ENCODE data around the gene CADM4.

The CADM4 gene

DNA sequence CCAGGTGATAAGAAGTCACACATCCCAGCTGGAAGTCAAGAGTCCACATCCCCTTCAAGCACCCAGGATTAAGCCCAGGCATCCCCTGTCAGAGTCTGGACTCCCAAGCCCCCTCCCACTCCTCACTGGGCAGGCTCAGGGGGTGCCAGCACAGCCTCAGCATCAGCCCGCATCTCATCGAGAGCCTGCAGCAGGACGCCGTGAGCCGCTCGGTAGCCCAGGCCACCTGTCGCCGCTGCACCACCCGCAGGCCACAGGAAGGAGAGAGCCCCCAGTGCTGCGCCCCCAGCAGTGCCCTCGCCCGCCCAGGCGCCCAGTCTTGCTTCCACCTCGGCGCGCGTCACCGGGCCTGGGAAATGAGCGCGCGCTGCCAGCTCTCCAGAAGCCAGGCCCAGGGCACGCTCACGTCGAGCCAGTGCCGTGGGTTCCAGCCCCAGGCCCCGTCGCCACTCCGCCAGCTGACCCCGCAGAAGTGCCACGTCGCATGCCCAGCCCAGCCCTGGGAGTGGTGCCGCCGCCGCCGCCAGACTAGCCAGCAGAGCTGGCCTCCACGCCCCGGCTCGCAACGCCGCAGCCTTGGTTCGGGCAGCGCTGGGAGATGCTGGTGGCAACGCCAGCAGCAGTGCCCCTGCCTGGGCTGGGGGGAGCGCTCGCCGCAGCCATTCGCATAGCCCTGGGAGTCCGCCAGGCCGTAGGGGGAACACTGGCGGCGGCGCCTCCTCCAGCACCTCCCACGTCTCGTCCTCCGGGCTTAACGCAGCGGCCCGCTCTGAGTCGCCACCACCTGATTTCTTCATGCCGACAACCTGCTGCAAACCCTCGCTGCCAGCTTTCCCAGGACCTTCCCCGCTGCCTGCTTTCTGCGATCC is 47.5 kb downstream of the CADM4 start:
- TF ChIP-seq TEAD4 (IDR thresholded peaks at IDR 0.05) = no peak
- no peak for TF ChIP-seq USF1 (IDR thresholded peaks at IDR 0.05)
- no peak for TF ChIP-seq MAX (IDR thresholded peaks at IDR 0.05)
- TF ChIP-seq CEBPB (IDR thresholded peaks at IDR 0.05) = no peak
- TF ChIP-seq, protein P1, sequence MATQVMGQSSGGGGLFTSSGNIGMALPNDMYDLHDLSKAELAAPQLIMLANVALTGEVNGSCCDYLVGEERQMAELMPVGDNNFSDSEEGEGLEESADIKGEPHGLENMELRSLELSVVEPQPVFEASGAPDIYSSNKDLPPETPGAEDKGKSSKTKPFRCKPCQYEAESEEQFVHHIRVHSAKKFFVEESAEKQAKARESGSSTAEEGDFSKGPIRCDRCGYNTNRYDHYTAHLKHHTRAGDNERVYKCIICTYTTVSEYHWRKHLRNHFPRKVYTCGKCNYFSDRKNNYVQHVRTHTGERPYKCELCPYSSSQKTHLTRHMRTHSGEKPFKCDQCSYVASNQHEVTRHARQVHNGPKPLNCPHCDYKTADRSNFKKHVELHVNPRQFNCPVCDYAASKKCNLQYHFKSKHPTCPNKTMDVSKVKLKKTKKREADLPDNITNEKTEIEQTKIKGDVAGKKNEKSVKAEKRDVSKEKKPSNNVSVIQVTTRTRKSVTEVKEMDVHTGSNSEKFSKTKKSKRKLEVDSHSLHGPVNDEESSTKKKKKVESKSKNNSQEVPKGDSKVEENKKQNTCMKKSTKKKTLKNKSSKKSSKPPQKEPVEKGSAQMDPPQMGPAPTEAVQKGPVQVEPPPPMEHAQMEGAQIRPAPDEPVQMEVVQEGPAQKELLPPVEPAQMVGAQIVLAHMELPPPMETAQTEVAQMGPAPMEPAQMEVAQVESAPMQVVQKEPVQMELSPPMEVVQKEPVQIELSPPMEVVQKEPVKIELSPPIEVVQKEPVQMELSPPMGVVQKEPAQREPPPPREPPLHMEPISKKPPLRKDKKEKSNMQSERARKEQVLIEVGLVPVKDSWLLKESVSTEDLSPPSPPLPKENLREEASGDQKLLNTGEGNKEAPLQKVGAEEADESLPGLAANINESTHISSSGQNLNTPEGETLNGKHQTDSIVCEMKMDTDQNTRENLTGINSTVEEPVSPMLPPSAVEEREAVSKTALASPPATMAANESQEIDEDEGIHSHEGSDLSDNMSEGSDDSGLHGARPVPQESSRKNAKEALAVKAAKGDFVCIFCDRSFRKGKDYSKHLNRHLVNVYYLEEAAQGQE (IDR thresholded peaks at IDR 0.05; ENCODE audit: low read depth) = no peak
- no peak for TF ChIP-seq CREB1 (IDR thresholded peaks at IDR 0.05; ENCODE audit: low read depth)
- TF ChIP-seq EGR1 (IDR thresholded peaks at IDR 0.05) = no peak

GRCh38 chr19:43589678-43590077 is 50.0 kb downstream of the CADM4 start:
- no peak for TF ChIP-seq TCF12 (IDR thresholded peaks at IDR 0.05; ENCODE audit: low read depth)
- TF ChIP-seq, protein P1 (IDR thresholded peaks at IDR 0.05; ENCODE audit: low read depth) = no peak
- TF ChIP-seq EGR1 (IDR thresholded peaks at IDR 0.05) = no peak
- no peak for TF ChIP-seq MAX (IDR thresholded peaks at IDR 0.05)
- no peak for TF ChIP-seq YY1 (IDR thresholded peaks at IDR 0.05; ENCODE audit: low read depth)
- no peak for TF ChIP-seq EP300 (IDR thresholded peaks at IDR 0.05; ENCODE audit: borderline replicate concordance)
- no peak for TF ChIP-seq TAF1 (IDR thresholded peaks at IDR 0.05; ENCODE audit: low read depth)
- no peak for TF ChIP-seq FOXM1 (IDR thresholded peaks at IDR 0.05; ENCODE audit: borderline replicate concordance, low read depth)
- no peak for TF ChIP-seq TEAD4 (IDR thresholded peaks at IDR 0.05)
- no peak for TF ChIP-seq NFIC (IDR thresholded peaks at IDR 0.05)

DNA sequence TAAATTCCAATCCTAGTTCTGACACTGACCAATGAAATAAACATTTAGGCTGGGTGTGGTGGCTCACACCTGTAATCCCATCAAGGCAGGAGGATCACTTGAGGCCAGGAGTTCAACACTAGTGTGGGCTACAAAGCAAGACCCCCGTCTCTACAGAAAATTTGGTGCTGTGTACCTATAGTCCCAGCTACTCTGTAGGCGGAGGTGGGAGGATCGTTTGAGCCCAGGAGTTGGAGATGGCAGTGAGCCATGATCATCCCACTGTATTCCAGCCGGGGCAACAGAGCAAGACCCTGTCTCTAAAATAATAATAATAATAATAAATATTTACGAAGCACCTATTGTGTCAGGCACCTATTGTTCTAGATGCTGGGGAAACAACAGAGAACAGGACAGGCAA is 50.4 kb downstream of the CADM4 start:
- TF ChIP-seq NFIC (IDR thresholded peaks at IDR 0.05) = no peak
- no peak for TF ChIP-seq YY1 (IDR thresholded peaks at IDR 0.05; ENCODE audit: low read depth)
- no peak for TF ChIP-seq TCF12 (IDR thresholded peaks at IDR 0.05; ENCODE audit: low read depth)
- TF ChIP-seq, protein P1 (IDR thresholded peaks at IDR 0.05; ENCODE audit: low read depth) = no peak
- TF ChIP-seq RAD21 (IDR thresholded peaks at IDR 0.05; ENCODE audit: low read depth) = no peak
- TF ChIP-seq CEBPB (IDR thresholded peaks at IDR 0.05) = no peak
- TF ChIP-seq ZBTB7A (IDR thresholded peaks at IDR 0.05; ENCODE audit: low read depth) = no peak
- no peak for TF ChIP-seq EGR1 (IDR thresholded peaks at IDR 0.05)
- TF ChIP-seq MAX (IDR thresholded peaks at IDR 0.05) = no peak
- TF ChIP-seq EP300 (IDR thresholded peaks at IDR 0.05; ENCODE audit: borderline replicate concordance) = no peak

GRCh38 chr19:43586346-43586745 is 53.3 kb downstream of the CADM4 start:
- TF ChIP-seq RAD21 (IDR thresholded peaks at IDR 0.05; ENCODE audit: low read depth) (no peak), YY1 (IDR thresholded peaks at IDR 0.05; ENCODE audit: low read depth) (no peak), FOXM1 (IDR thresholded peaks at IDR 0.05; ENCODE audit: borderline replicate concordance, low read depth) (no peak), EGR1 (IDR thresholded peaks at IDR 0.05) (no peak), ZBTB7A (IDR thresholded peaks at IDR 0.05; ENCODE audit: low read depth) (no peak), MAX (IDR thresholded peaks at IDR 0.05) (no peak), CREB1 (IDR thresholded peaks at IDR 0.05; ENCODE audit: low read depth) (no peak), EP300 (IDR thresholded peaks at IDR 0.05; ENCODE audit: borderline replicate concordance) (no peak), TCF12 (IDR thresholded peaks at IDR 0.05; ENCODE audit: low read depth) (no peak), TAF1 (IDR thresholded peaks at IDR 0.05; ENCODE audit: low read depth) (no peak), NFIC (IDR thresholded peaks at IDR 0.05) (no peak)
